Bronchial epithelial cell (primary cell): ENCODE results near the gene RESF1. TPM values are rescaled to one million over a fixed set of nuclear protein-coding genes. Genes with fewer than 3 reads are reported as not detected.
A peak's percentile ranks its signal among the peaks of the same experiment; 100 is the strongest.

Source experiments
- DNase-seq: peaks from one replicate; pipeline ENCODE4 v3.0.0-alpha.2; 2010; ENCODE audit warnings: low read depth
- FAIRE-seq: peaks from 2 replicates; lab custom pipeline; 2011; peaks lifted over from hg19 to GRCh38; lab: Jason Lieb, UNC
- H3K27me3 ChIP-seq: 2 replicates; pipeline ENCODE4 v1.5.1; 2011; ENCODE audit warnings: low read length; ENCODE audit not compliant: control insufficient read depth, insufficient read depth
- H3K36me3 ChIP-seq: 2 replicates; pipeline ENCODE4 v1.5.1; 2011; ENCODE audit warnings: low read length; ENCODE audit not compliant: control insufficient read depth, insufficient read depth
- H3K4me3 ChIP-seq: 2 replicates; pipeline ENCODE4 v1.5.1; 2011; ENCODE audit warnings: mild to moderate bottlenecking, low read depth, low read length, control low read depth
- CTCF ChIP-seq: IDR thresholded peaks from 2 replicates; pipeline ENCODE4 v1.5.1; 2011; ENCODE audit warnings: mild to moderate bottlenecking, moderate library complexity, low read length, control low read depth, inconsistent platforms; ENCODE audit not compliant: insufficient read depth, severe bottlenecking
- total RNA-seq: library from RNA; depleted of rRNA; stranded (reverse); fragments of >200 nt; gene quantifications from 2 replicates; pipeline ENCODE4 v1.2.1, GENCODE V29; 2014

RESF1 gene
- 15.3 and 47.0 TPM in 2 replicates for total RNA-seq

- DNase-seq: peak; percentile 67
- H3K36me3 ChIP-seq: no peaks in the 10 kb centered on the region
- H3K4me3 ChIP-seq: peak within 1 kb of the TSS; percentile 67
- no peak for FAIRE-seq
- TF ChIP-seq CTCF: no peak
- no peaks in the 10 kb centered on the region for H3K27me3 ChIP-seq
These were observed at the start of gene RESF1 for GRCh38 chr12:31959161-31959700. Gene RESF1 (plus strand): TSS chr12:31959415. CDS start chr12:31980956, 21,541 bp downstream.

- Histone ChIP-seq H3K4me3 (no peak overlapping the region), H3K36me3 (no peaks in the 10 kb centered on the region), H3K27me3 (no peaks in the 10 kb centered on the region)
- no peak for TF ChIP-seq CTCF
- FAIRE-seq: no peak
- DNase-seq: no peak
These were observed 44.3 kb upstream of the RESF1 start for GRCh38 chr12:31914927-31915326.

GRCh38 chr12:31915446-31915845 is 43.8 kb upstream of the RESF1 start:
- Histone ChIP-seq H3K27me3 (no peaks in the 10 kb centered on the region), H3K36me3 (no peaks in the 10 kb centered on the region), H3K4me3 (no peak overlapping the region)
- FAIRE-seq (no peak), DNase-seq (no peak)
- no peak for TF ChIP-seq CTCF

GRCh38 chr12:31922341-31923062 is 36.7 kb upstream of the RESF1 start:
- no peaks in the 10 kb centered on the region for H3K36me3 ChIP-seq
- no peak for TF ChIP-seq CTCF
- H3K27me3 ChIP-seq: no peaks in the 10 kb centered on the region
- DNase-seq: peak; percentile 66
- no peak for FAIRE-seq
- H3K4me3 ChIP-seq: no peak overlapping the region

GRCh38 chr12:31923063-31923412 is 36.2 kb upstream of the RESF1 start:
- Histone ChIP-seq H3K36me3 (no peaks in the 10 kb centered on the region), H3K4me3 (no peak overlapping the region), H3K27me3 (no peaks in the 10 kb centered on the region)
- no peak for DNase-seq
- no peak for TF ChIP-seq CTCF
- no peak for FAIRE-seq
